Measurements from ENCODE around the gene APLF.
"Not testable (repeated sequence)": the region's sequence is repeated elsewhere in the genome, so short reads cannot be mapped to it uniquely, and the experiment has no call there.

The APLF gene

DNA sequence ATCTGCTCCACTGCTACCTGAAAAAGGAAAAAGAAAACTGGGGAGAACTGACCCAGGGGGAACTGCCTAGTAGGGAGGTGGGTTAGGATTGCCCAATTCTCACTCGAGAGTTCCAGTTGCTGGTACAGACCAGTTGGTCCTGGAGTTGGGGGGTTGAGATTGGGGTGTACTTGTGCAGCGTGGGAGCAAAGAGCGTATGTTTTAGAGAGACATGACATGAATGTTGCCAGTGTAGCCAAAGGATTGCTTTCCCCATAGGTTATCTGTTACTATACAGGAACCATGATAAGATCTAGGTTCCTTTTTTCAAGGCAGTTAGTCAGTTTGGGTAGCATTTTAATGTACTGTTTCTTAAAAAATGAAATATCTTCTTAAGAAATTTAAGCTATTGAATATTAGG, 68.6 kb downstream of the APLF start:
- DNase-seq, result no peak

DNA sequence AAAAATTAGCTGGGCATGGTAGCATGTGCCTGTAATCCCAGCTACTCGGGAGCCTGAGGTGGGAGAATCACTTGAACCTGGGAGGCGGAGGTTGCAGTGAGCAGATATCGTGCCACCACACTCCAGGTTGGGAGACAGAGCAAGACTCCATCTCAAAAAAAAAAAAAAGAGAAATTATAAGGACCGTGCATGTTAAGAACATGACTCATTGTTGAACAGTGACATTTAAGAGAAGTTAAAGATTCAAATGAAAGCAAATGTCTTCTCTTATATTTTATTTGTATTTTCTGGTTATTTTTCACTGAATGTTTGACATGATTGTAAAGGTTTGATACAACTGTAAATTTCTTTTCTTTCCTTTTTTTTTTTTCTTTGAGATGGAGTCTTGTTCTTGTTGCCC, 69.6 kb downstream of the APLF start:
- no peak for DNase-seq

DNA sequence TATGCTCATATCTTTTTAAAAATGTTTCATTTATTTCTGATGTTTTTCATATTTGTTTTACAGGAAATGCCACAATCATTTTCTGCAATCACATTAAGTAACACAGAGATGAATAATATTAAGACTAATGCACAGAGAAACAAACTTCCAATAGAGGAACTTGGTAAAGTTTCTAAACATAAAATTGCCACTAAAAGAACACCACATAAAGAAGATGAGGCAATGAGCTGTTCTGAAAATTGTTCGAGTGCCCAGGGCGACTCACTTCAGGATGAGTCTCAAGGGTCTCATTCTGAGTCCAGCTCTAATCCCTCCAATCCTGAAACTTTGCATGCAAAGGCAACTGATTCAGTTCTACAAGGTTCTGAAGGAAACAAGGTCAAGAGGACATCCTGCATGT, 70.4 kb downstream of the APLF start:
- DNase-seq, result no peak

DNA sequence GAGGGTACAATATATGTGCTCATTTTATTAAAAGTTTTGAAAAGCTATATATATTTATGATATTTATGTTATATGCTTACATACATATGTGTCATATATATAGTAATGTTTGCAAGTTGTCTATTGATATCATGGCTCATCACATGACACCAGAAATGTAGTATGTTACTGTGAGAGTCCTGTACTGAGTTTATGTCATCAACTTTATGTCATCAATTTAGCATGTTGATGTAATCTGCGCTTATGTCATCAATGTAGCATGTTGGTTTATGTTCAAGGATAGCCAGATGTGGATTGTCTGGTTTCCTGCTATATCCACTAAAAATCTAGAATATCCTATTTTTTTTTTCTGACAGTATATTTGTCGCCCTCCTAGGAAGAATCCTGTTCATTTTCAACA, 77.4 kb downstream of the APLF start:
- DNase-seq, result no peak

DNA sequence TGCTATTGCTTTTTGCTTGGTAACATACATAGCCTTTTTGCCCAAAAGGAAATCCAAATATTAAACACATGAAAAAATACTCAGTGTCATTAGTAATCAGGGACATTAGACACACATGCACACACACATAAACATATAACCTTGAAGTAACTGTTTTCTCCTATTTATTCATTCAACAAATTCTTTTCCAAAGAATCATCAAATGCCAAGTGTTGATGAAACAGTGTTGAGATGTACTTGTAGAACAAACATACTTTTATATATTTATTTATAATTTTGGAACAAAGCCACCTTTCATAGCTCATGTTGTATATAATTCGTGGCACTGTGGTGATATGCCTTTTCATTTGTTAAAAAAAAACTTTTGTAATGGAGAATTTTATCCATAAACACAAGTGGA, 81.0 kb downstream of the APLF start:
- DNase-seq, result no peak

- DNase-seq, result no peak
These were observed 85.7 kb downstream of the APLF start for GRCh38 chr2:68553098-68553497.

GRCh38 chr2:68555425-68556206, 88.2 kb downstream of the APLF start:
- not testable (repeated sequence) for DNase-seq

GRCh38 chr2:68556381-68556780, 89.0 kb downstream of the APLF start:
- DNase-seq, result no peak

DNA sequence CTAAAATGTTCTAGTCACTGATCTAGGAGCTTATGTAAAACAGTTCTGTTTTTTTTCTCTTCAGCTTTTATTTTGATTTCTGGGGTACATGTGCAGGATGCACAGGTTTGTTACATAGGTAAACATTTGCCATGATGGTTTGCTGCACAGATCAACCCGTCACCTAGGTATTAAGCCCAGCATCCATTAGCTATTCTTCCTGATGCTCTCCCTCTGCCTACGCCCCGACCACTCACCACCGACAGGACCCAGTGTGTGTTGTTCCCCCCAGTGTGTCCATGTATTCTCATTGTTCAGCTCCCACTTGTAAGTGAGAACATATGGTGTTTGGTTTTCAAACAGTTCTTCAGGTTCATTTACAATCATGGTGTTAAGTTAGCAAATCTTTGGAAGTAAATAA, 91.2 kb downstream of the APLF start:
- no peak for DNase-seq

DNA sequence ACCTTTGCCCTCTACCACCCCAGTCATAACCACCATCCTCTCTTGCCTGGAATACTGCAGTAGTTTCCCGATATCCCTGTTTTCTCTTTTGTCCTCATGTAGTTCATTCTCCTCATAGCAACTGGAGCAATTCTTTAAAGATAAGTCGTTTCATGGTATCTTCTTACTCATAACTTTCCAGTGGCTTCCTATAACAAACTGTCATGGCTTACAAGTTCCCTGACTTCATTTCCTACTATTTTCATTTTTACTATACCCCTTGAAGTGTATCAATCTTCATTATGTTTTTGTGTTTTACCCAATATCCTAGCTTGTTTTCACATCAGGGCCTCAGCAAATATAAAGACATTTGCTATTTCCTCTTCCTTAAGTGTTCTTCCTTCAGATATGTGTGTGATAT, 92.3 kb downstream of the APLF start:
- DNase-seq, result no peak

DNA sequence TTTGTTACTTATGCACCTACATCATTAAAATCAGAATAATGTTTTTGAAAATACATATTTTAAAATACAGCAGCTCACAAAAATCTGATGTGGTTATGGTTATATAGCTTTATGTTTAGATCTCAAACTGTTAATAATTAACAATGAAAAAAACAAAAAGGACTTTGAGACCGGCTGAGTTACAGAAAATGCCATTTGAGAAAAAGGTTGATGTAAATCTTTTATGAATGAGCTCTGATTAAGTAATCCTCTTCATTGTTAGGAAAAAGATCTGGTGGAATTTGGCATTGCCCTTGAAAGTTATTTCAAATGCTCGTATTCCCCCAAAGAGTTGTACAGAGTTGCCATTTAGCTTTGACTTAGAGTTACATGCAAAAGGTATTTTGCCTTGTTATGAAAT, 93.2 kb downstream of the APLF start:
- no peak for DNase-seq

DNA sequence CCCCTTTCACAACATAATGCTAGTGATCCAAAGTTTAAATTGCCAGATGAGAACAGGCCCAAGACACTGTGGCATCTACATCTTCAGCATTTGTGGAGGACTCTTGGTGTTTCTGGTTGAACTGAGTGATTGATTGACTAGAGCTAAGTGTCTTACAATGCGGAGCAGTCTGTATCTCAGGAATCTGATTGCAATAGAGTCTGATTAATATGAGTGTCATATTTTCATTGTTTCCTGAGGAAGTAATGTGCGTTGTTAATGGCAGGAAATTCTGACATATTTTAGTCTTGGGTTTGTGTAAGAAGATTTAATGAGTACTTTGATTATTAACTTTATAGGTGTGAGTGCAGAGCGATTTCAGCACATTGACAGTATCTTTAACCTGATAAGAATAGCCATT, 94.0 kb downstream of the APLF start:
- no peak for DNase-seq

DNA sequence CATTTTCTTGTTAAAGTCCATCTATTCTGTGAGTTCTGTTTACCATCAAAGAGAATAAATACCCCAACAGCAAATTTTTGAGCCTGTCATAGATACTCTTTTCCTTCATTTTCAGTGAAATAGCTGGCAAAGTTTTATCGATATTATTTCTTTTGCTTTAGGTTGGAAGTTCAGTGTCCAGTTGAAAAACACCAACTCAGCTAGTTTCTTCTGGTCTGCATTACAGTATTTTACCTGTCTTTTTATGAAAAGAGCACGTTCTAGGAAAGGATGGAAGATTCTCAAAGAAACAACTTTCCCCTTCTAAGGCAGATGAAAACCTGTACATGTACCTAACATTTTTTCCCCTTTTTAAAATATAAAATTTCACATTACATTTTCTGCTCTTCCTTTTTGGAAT, 95.5 kb downstream of the APLF start:
- no peak for DNase-seq

DNA sequence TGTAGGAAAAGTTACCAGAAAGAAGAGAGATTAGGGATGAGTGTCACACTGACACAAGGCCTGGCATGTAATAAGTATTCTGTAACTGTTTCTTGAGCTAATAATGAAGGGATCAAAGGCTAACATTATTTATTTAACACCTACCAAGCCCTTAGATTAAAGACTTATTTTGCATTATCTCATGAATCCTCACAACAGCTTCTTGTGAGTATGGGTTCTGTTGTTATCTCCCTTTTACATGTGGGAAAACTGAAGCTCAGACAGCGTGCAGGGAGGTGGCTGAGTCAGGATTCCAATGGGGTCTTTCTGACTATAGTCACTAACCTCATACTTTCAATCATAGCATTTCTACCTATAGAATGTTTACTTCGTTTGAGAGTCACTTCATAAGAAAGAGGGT, 97.0 kb downstream of the APLF start:
- no peak for DNase-seq

GRCh38 chr2:68565273-68565672, 97.9 kb downstream of the APLF start:
- DNase-seq, result no peak

GRCh38 chr2:68565858-68566257, 98.5 kb downstream of the APLF start:
- DNase-seq, result no peak

GRCh38 chr2:68566362-68566761, 99.0 kb downstream of the APLF start:
- DNase-seq, result no peak

GRCh38 chr2:68568116-68568515, 100.7 kb downstream of the APLF start:
- no peak for DNase-seq

DNA sequence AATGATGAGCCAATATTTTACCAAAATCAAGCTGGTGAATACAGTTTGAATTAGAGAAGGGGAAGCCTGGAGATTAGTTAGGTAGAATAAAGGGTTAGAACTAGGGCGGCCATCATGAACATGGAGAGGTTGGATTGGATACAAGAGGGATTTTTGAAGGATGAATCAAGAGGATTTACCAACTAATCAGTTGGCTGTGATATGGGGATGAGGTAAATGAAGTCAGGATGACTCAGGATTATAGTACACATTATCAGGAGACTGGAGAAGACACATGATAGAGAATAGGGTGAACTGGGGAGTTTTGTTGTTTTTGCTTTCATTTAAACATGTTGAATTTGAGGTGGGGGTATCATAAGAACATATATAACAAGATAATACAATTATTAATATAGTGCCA, 102.2 kb downstream of the APLF start:
- no peak for DNase-seq

DNA sequence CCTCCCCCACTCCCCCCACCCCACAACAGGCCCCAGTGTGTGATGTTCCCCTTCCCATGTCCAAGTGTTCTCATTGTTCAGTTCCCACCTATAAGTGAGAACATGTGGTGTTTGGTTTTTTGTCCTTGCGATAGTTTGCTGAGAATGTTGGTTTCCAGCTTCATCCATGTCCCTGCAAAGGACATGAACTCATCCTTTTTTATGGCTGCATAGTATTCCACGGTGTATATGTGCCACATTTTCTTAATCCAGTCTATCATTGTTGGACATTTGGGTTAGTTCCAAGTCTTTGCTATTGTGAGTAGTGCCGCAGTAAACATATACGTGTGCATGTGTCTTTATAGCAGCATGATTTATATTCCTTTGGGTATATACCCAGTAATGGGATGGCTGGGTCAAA, 103.0 kb downstream of the APLF start:
- DNase-seq, result not testable (repeated sequence)

GRCh38 chr2:68574202-68574791, 106.9 kb downstream of the APLF start:
- DNase-seq, result no peak

DNA sequence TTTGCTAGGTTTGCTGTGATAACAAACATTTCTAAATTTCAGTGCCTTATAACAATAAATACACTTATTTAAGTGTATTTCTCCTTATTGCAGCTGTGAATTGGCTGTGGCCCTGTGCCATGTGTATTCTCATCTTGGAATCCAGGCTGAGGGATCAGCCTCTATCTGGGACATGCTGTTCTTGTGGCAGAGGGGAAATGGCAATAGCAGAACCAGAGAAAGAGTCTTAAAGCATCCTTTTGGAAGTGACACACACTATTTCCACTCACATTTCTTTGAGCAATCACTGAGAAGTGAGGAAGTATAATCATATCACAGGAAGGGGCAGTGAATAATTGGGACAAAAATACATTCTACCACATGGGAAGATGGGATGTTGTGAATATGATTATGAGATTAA, 109.8 kb downstream of the APLF start:
- no peak for DNase-seq

DNA sequence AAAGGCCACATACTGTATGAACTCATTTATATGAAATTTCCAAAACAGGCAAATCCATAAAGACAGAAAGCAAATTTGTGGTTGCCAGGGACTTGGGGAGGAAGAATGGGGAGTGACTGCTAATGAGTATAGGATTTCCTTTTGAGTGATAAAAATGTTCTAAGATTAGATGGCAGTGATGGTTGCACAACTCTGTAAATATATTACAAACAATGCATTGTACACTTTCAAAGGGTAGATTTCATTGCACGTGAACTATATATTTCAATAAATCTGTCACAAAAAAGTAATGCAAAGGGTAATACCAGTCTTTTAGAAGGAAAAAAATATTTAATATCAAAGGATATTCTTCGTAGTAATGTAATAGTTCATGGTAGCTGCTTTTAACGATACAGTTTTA, 112.3 kb downstream of the APLF start:
- no peak for DNase-seq

DNA sequence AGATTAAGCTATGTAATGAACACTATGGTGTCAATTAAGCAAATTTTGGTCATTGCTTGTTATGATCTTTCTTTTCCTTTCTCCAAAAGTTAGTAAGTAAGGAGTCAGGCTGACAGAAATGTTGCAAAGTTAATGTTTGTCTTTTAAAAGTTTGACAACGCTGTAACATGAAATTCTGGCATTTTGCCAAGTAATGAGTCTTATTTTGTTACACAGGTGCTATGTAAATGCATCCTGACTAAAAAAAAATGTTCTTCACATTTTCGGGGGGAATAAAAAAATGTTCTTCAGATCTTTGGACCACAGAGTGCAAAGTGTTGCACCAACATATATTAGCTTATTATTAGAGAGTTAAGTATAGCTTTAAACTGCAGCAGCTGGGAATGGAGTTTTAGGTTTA, 121.2 kb downstream of the APLF start:
- no peak for DNase-seq

- DNase-seq, result no peak
These were observed 122.6 kb downstream of the APLF start for GRCh38 chr2:68589963-68590362.

Data from NCI-H1092 treated with DMSO at 0.1 percent for 48 hours (cell line).